Keratinocyte (primary cell): Measurements from ENCODE around the gene ANO3.

Experiments used
- EZH2 ChIP-seq: IDR thresholded peaks from one replicate; pipeline ENCODE4 v1.6.1; 2012; ENCODE audit warnings: inconsistent platforms, mild to moderate bottlenecking, low read length, moderate library complexity
- TF ChIP-seq, protein P1 (sequence below), 3 experiments: IDR thresholded peaks in 1 of 3; conservative IDR thresholded peaks in 1 of 3; optimal IDR thresholded peaks in 1 of 3; 2 replicates in 2 of 3; 3 replicates in 1 of 3; pipeline versions ENCODE3 to v1.5.1; 2011; ENCODE audit warnings: low read length in 3 of 3, mild to moderate bottlenecking in 3 of 3, moderate library complexity in 2 of 3, control low read depth in 1 of 3, inconsistent platforms in 1 of 3; ENCODE audit not compliant: insufficient read depth in 2 of 3; ENCODE audit errors: extremely low read depth in 1 of 3

DNA sequence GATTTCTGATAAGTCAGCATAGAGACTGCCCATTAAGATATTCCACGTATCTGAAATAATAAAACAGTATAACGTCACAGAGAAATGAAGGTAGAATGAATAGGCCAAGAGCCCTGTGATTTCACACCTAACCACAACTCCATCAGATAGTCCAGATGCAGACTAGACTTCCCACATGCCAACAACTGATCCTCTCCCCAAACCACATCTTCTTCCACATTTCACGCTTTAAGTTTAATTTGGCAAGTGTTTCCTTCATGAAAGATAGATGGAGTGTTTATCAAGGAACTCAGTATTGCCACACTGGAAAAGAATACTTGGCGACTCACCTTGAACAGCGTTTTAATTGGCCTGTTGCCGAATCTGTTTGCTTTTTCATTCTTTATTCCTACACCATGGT is 158.6 kb downstream of the ANO3 start:
- TF ChIP-seq, protein P1, sequence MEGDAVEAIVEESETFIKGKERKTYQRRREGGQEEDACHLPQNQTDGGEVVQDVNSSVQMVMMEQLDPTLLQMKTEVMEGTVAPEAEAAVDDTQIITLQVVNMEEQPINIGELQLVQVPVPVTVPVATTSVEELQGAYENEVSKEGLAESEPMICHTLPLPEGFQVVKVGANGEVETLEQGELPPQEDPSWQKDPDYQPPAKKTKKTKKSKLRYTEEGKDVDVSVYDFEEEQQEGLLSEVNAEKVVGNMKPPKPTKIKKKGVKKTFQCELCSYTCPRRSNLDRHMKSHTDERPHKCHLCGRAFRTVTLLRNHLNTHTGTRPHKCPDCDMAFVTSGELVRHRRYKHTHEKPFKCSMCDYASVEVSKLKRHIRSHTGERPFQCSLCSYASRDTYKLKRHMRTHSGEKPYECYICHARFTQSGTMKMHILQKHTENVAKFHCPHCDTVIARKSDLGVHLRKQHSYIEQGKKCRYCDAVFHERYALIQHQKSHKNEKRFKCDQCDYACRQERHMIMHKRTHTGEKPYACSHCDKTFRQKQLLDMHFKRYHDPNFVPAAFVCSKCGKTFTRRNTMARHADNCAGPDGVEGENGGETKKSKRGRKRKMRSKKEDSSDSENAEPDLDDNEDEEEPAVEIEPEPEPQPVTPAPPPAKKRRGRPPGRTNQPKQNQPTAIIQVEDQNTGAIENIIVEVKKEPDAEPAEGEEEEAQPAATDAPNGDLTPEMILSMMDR (optimal IDR thresholded peaks at IDR 0.05 in 1 of 3, IDR thresholded peaks at IDR 0.05 in 1 of 3, conservative IDR thresholded peaks at IDR 0.05 in 1 of 3; ENCODE audit: extremely low read depth in 1 of 3, insufficient read depth in 2 of 3, low read length in 3 of 3), result no peak
- no peak for TF ChIP-seq EZH2
